ENCODE measurements around the gene DNAI1. TPM values are rescaled to one million over a fixed set of nuclear protein-coding genes. Genes with fewer than 3 reads are reported as not detected.
A peak's percentile ranks its signal among the peaks of the same experiment; 100 is the strongest.
"Not testable (repeated sequence)": the region's sequence is repeated elsewhere in the genome, so short reads cannot be mapped to it uniquely, and the experiment has no call there.

DNAI1 gene
- total and polyA plus RNA-seq, 10 donors: not detected

- intact Hi-C loops (cut with DNase I; ENCODE audit: low total_unique reads): loop anchor here (5.0 kb wide), 1 partner anchor 60 kb away; no protein-coding TSS in a partner anchor
- 56 to 79% (median 74%) methylated on average over 8 to 14 of the region's 14 CpGs for WGBS, 5 donors
These were observed 21.3 kb upstream of the DNAI1 start for GRCh38 chr9:34437006-34437925.

GRCh38 chr9:34437926-34438307 is 20.7 kb upstream of the DNAI1 start:
- not testable (repeated sequence) for H3K27me3 ChIP-seq (replicated peaks in 1 of 7); H3K9me3 ChIP-seq; H3K4me3 ChIP-seq; H3K27ac ChIP-seq
- intact Hi-C loops (cut with DNase I; ENCODE audit: low total_unique reads): loop anchor here (5.0 kb wide), 1 partner anchor 59 kb away; no protein-coding TSS in a partner anchor
- WGBS, 5 donors: 93 to 97% (median 96%) methylated on average over 22 to 28 of the region's 28 CpGs
- Histone ChIP-seq H3K36me3 (peaks cover 0 to 15% (median 0%) of the 10 kb centered on the region in 6 donors), H3K4me1 (peaks cover 0 to 17% (median 9%) of the 10 kb centered on the region in 6 donors)
- peak; percentile 74 for DNase-seq

More at GRCh38 chr9:34437006-34437925, 21.3 kb upstream of the DNAI1 start:
- TF ChIP-seq POLR2A (IDR thresholded peaks at IDR 0.05): no peak
- no peak for TF ChIP-seq POLR2AphosphoS5 (IDR thresholded peaks at IDR 0.05)
- peak; percentile 52 to 86 (median 79) for TF ChIP-seq CTCF (IDR thresholded peaks at IDR 0.05 in 8 of 11, conservative IDR thresholded peaks at IDR 0.05 in 3 of 11)
- Histone ChIP-seq H3K9me3 (no peaks in the 10 kb centered on the region), H3K27me3 (replicated peaks in 1 of 7) (no peaks in the 10 kb centered on the region), H3K27ac (no peak overlapping the region), H3K4me1 (peaks cover 0 to 17% (median 9%) of the 10 kb centered on the region in 6 donors), H3K36me3 (peaks cover 0 to 15% (median 0%) of the 10 kb centered on the region in 6 donors), H3K4me3 (no peak overlapping the region)
- no peak for DNase-seq

- H3K4me3 ChIP-seq; H3K27ac ChIP-seq; H3K9me3 ChIP-seq; H3K27me3 ChIP-seq (replicated peaks in 1 of 7); DNase-seq: not testable (repeated sequence)
- Histone ChIP-seq H3K36me3 (peaks cover 0 to 15% (median 0%) of the 10 kb centered on the region in 6 donors), H3K4me1 (peaks cover 0 to 17% (median 9%) of the 10 kb centered on the region in 6 donors)
- WGBS, 5 donors: 93 to 100% (median 97%) methylated on average over 4 of the region's 4 CpGs
- intact Hi-C loops (cut with DNase I; ENCODE audit: low total_unique reads): loop anchor here (5.0 kb wide), 1 partner anchor 59 kb away; no protein-coding TSS in a partner anchor
These were observed 20.1 kb upstream of the DNAI1 start for GRCh38 chr9:34438465-34438864.

- TF ChIP-seq POLR2A (IDR thresholded peaks at IDR 0.05) (no peak), CTCF (IDR thresholded peaks at IDR 0.05 in 8 of 11, conservative IDR thresholded peaks at IDR 0.05 in 3 of 11) (no peak), POLR2AphosphoS5 (IDR thresholded peaks at IDR 0.05) (no peak)
- no peak overlapping the region for H3K4me3 ChIP-seq
- no peak overlapping the region for H3K27ac ChIP-seq
- intact Hi-C loops (cut with DNase I; ENCODE audit: low total_unique reads): no loop called here
- peaks cover 0 to 15% (median 0%) of the 10 kb centered on the region in 6 donors for H3K36me3 ChIP-seq
- no peaks in the 10 kb centered on the region for H3K27me3 ChIP-seq (replicated peaks in 1 of 7)
- H3K9me3 ChIP-seq: no peaks in the 10 kb centered on the region
- DNase-seq: no peak
- H3K4me1 ChIP-seq: peaks cover 0 to 17% (median 9%) of the 10 kb centered on the region in 6 donors
These were observed 18.6 kb upstream of the DNAI1 start for GRCh38 chr9:34440017-34440416.

- peaks cover 0 to 12% (median 8%) of the 10 kb centered on the region in 6 donors for H3K4me1 ChIP-seq
- no peaks in the 10 kb centered on the region for H3K27me3 ChIP-seq (replicated peaks in 1 of 7)
- DNase-seq: no peak
- intact Hi-C loops (cut with DNase I; ENCODE audit: low total_unique reads): no loop called here
- H3K36me3 ChIP-seq: peaks cover 0 to 13% (median 0%) of the 10 kb centered on the region in 6 donors
- no peak overlapping the region for H3K4me3 ChIP-seq
- TF ChIP-seq POLR2A (IDR thresholded peaks at IDR 0.05) (no peak), POLR2AphosphoS5 (IDR thresholded peaks at IDR 0.05) (no peak), CTCF (IDR thresholded peaks at IDR 0.05 in 8 of 11, conservative IDR thresholded peaks at IDR 0.05 in 3 of 11) (no peak)
- H3K9me3 ChIP-seq: no peaks in the 10 kb centered on the region
- no peak overlapping the region for H3K27ac ChIP-seq
- WGBS, 5 donors: 92 to 100% (median 97%) methylated on average over 1 of the region's 1 CpG
These were observed 15.8 kb upstream of the DNAI1 start for GRCh38 chr9:34442770-34443169.
